ENCODE data around the gene PGP.
"Not testable (repeated sequence)": the region's sequence is repeated elsewhere in the genome, so short reads cannot be mapped to it uniquely, and the experiment has no call there.

PGP gene

DNA sequence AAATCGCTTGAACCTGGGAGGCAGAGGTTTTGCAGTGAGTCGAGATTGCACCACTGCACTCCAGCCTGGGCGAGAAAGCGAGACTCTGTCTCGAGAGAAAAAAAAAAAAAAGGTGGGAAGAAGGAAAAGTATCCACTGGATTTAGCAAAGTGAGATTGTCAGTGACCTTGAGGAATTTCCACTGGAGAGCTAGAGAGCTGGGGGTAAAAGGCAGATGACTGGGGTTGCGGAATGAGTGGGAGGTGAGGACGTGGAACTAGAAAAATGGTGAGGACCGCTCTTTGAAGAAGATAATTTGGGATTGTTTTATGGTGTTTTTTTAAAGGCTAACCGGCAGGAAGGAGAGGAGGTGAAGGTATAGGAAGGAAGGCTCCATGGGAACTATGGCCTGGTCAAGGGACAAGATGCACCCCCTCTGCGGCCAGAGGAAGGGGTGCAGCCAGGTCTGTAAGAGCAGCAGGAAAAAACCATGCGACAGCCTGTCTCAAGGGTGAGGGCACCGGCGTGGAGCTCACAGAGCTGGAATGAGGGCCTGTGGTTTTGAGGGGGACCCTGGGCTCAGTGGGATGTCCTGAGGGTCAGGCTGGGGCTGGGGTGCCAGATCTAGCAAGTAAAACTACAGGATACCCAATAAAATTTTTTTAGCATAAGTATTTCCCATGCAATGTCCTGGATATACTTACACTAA lies 10.1 kb downstream of the PGP start:
- Histone ChIP-seq H3K9ac (ENCODE audit: low read length) (no peak overlapping the region), H3K4me2 (ENCODE audit: low read length) (peak overlapping the region; percentile 85), H3K36me3 (ENCODE audit: control insufficient read depth in 1 of 2, insufficient read depth in 2 of 2, low read length in 2 of 2) (peaks cover 28 to 30% of the 10 kb centered on the region in 2 experiments), H2AFZ (ENCODE audit: insufficient read depth, low read length, poor library complexity) (peak overlapping the region; percentile 83), H4K8ac (ENCODE audit: low read depth, low read length) (peak overlapping the region; percentile 94), H3K79me1 (ENCODE audit: low read length) (peaks cover 13% of the 10 kb centered on the region), H2AK5ac (ENCODE audit: low read length) (no peak overlapping the region), H3K4ac (ENCODE audit: low read depth, low read length) (no peak overlapping the region), H4K91ac (ENCODE audit: low read depth, low read length) (peak overlapping the region; percentile 30), H2BK5ac (ENCODE audit: low read depth, low read length, poor library complexity) (no peak overlapping the region), H2BK12ac (ENCODE audit: low read length) (no peak overlapping the region), H3K9me3 (ENCODE audit: insufficient read depth, low read depth, low read length) (no peaks in the 10 kb centered on the region), H3K14ac (ENCODE audit: low read length) (peak overlapping the region; percentile 16), H2BK120ac (ENCODE audit: insufficient read depth, low read length, poor library complexity) (no peak overlapping the region), H3K23ac (ENCODE audit: low read length) (no peak overlapping the region), H3K27me3 (ENCODE audit: insufficient read depth, low read length) (peaks cover 3% of the 10 kb centered on the region), H3K4me1 (ENCODE audit: control insufficient read depth in 1 of 2, insufficient read depth in 2 of 2, low read length in 2 of 2) (peaks cover 8 to 9% of the 10 kb centered on the region in 2 experiments), H3K18ac (ENCODE audit: low read length) (peak overlapping the region; percentile 55), H3K27ac (ENCODE audit: low read depth, low read length) (no peak overlapping the region), H4K12ac (ENCODE audit: low read depth, low read length) (peak overlapping the region; percentile 91), H3K4me3 (ENCODE audit: low read depth, low read length) (no peak overlapping the region), H3K79me2 (ENCODE audit: control insufficient read depth, insufficient read depth, low read length, poor library complexity) (peaks cover 8% of the 10 kb centered on the region)
- WGBS (ENCODE audit: extremely low coverage, insufficient coverage, insufficient read length): 100% methylated on average over 3 of the region's 13 CpGs
- DNase-seq: no peak

DNA sequence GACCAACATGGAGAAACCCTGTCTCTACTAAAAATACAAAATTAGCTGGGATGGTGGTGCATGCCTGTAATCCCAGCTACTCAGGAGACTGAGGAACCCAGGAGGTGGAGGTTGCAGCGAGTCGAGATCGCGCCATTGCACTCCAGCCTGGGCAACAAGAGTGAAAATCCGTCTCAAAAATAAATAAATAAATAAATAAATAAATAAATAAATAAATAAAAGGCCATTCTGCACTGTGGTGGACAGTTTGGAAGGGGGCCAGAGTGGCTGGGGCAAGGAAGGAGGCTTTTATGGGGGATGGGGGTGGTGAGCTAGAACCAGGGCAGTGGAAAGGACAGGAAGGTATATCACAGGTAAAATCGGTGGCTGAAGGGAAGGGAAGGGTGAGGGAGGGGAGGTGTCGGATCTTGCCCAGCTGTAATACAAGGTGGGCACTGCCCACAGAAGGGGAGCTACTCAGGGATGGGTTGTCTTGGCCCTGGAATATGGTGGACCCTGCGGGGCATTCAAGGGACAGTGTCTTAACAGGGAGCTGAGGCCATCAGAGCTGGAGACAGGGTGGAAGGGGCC lies 11.4 kb downstream of the PGP start:
- H3K23ac ChIP-seq (ENCODE audit: low read length); H3K4ac ChIP-seq (ENCODE audit: low read depth, low read length); H3K27ac ChIP-seq (ENCODE audit: low read depth, low read length); H3K14ac ChIP-seq (ENCODE audit: low read length); H2AK5ac ChIP-seq (ENCODE audit: low read length); H4K8ac ChIP-seq (ENCODE audit: low read depth, low read length); H3K4me1 ChIP-seq (ENCODE audit: control insufficient read depth in 1 of 2, insufficient read depth in 2 of 2, low read length in 2 of 2); H3K27me3 ChIP-seq (ENCODE audit: insufficient read depth, low read length); H3K4me3 ChIP-seq (ENCODE audit: low read depth, low read length); H2BK12ac ChIP-seq (ENCODE audit: low read length); H3K4me2 ChIP-seq (ENCODE audit: low read length); H2AFZ ChIP-seq (ENCODE audit: insufficient read depth, low read length, poor library complexity); H2BK5ac ChIP-seq (ENCODE audit: low read depth, low read length, poor library complexity); H3K9ac ChIP-seq (ENCODE audit: low read length); H3K79me2 ChIP-seq (ENCODE audit: control insufficient read depth, insufficient read depth, low read length, poor library complexity); H2BK120ac ChIP-seq (ENCODE audit: insufficient read depth, low read length, poor library complexity); H4K91ac ChIP-seq (ENCODE audit: low read depth, low read length); H4K12ac ChIP-seq (ENCODE audit: low read depth, low read length); H3K9me3 ChIP-seq (ENCODE audit: insufficient read depth, low read depth, low read length); H3K18ac ChIP-seq (ENCODE audit: low read length); DNase-seq: not testable (repeated sequence)
- H3K36me3 ChIP-seq (ENCODE audit: control insufficient read depth in 1 of 2, insufficient read depth in 2 of 2, low read length in 2 of 2): peaks cover 15 to 17% of the 10 kb centered on the region in 2 experiments
- H3K79me1 ChIP-seq (ENCODE audit: low read length): peaks cover 13% of the 10 kb centered on the region
- no CpG with 5 or more reads among the region's 8 CpGs for WGBS (ENCODE audit: extremely low coverage, insufficient coverage, insufficient read length)

GRCh38 chr16:2200313-2200712 lies 14.3 kb downstream of the PGP start:
- Histone ChIP-seq H3K9ac (ENCODE audit: low read length) (no peak overlapping the region), H3K4me2 (ENCODE audit: low read length) (no peak overlapping the region), H2AFZ (ENCODE audit: insufficient read depth, low read length, poor library complexity) (no peak overlapping the region), H2BK12ac (ENCODE audit: low read length) (no peak overlapping the region), H4K12ac (ENCODE audit: low read depth, low read length) (no peak overlapping the region), H3K4me1 (ENCODE audit: control insufficient read depth in 1 of 2, insufficient read depth in 2 of 2, low read length in 2 of 2) (peaks cover 3% of the 10 kb centered on the region in 2 experiments), H3K27ac (ENCODE audit: low read depth, low read length) (no peak overlapping the region), H3K18ac (ENCODE audit: low read length) (no peak overlapping the region), H2BK120ac (ENCODE audit: insufficient read depth, low read length, poor library complexity) (no peak overlapping the region), H4K8ac (ENCODE audit: low read depth, low read length) (no peak overlapping the region), H2BK5ac (ENCODE audit: low read depth, low read length, poor library complexity) (no peak overlapping the region), H3K27me3 (ENCODE audit: insufficient read depth, low read length) (peaks cover 27% of the 10 kb centered on the region), H3K36me3 (ENCODE audit: control insufficient read depth in 1 of 2, insufficient read depth in 2 of 2, low read length in 2 of 2) (no peaks in the 10 kb centered on the region), H2AK5ac (ENCODE audit: low read length) (no peak overlapping the region), H3K79me2 (ENCODE audit: control insufficient read depth, insufficient read depth, low read length, poor library complexity) (peaks cover 2% of the 10 kb centered on the region), H3K4me3 (ENCODE audit: low read depth, low read length) (no peak overlapping the region), H3K9me3 (ENCODE audit: insufficient read depth, low read depth, low read length) (peaks cover 3% of the 10 kb centered on the region), H3K23ac (ENCODE audit: low read length) (no peak overlapping the region), H3K4ac (ENCODE audit: low read depth, low read length) (no peak overlapping the region), H3K14ac (ENCODE audit: low read length) (no peak overlapping the region), H3K79me1 (ENCODE audit: low read length) (peaks cover 5% of the 10 kb centered on the region), H4K91ac (ENCODE audit: low read depth, low read length) (no peak overlapping the region)
- DNase-seq: no peak
- WGBS (ENCODE audit: extremely low coverage, insufficient coverage, insufficient read length): no CpG with 5 or more reads among the region's 6 CpGs

DNA sequence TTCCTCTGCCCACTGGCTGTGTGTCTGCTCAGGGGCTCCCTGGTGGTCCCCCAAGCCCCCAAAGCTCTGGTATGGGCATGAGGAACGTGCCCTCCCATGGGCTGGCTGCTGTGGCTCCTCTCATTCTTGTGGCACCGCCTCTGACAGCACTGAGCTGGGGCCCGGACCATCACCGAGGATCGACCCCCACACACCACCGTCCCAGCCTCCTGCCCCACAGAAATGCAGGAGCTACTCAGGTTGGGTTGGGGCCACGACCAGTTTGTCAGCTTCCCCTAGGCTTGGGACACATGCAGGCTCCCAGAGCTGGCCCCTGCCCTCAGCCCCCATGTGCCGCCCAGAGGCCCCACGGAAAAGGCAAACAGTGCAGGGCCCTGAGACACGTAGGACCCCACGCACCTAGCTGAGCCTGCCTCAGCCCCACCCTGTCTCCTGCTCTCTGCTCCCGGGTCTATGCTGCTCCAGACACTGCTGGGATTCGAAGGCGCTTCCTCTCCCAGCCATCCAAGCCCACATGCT lies 15.0 kb downstream of the PGP start:
- Histone ChIP-seq H3K9ac (ENCODE audit: low read length) (no peak overlapping the region), H3K4me2 (ENCODE audit: low read length) (no peak overlapping the region), H3K27me3 (ENCODE audit: insufficient read depth, low read length) (peaks cover 30% of the 10 kb centered on the region), H4K8ac (ENCODE audit: low read depth, low read length) (no peak overlapping the region), H2BK12ac (ENCODE audit: low read length) (no peak overlapping the region), H4K12ac (ENCODE audit: low read depth, low read length) (no peak overlapping the region), H4K91ac (ENCODE audit: low read depth, low read length) (no peak overlapping the region), H3K4ac (ENCODE audit: low read depth, low read length) (no peak overlapping the region), H3K4me3 (ENCODE audit: low read depth, low read length) (no peak overlapping the region), H3K14ac (ENCODE audit: low read length) (no peak overlapping the region), H3K23ac (ENCODE audit: low read length) (no peak overlapping the region), H3K9me3 (ENCODE audit: insufficient read depth, low read depth, low read length) (peaks cover 3% of the 10 kb centered on the region), H3K18ac (ENCODE audit: low read length) (no peak overlapping the region), H2AFZ (ENCODE audit: insufficient read depth, low read length, poor library complexity) (no peak overlapping the region), H3K4me1 (ENCODE audit: control insufficient read depth in 1 of 2, insufficient read depth in 2 of 2, low read length in 2 of 2) (peaks cover 1% of the 10 kb centered on the region in 2 experiments), H3K79me1 (ENCODE audit: low read length) (peaks cover under 1% of the 10 kb centered on the region), H2BK5ac (ENCODE audit: low read depth, low read length, poor library complexity) (no peak overlapping the region), H2BK120ac (ENCODE audit: insufficient read depth, low read length, poor library complexity) (no peak overlapping the region), H3K79me2 (ENCODE audit: control insufficient read depth, insufficient read depth, low read length, poor library complexity) (no peaks in the 10 kb centered on the region), H3K27ac (ENCODE audit: low read depth, low read length) (no peak overlapping the region), H3K36me3 (ENCODE audit: control insufficient read depth in 1 of 2, insufficient read depth in 2 of 2, low read length in 2 of 2) (no peaks in the 10 kb centered on the region), H2AK5ac (ENCODE audit: low read length) (no peak overlapping the region)
- no peak for DNase-seq
- WGBS (ENCODE audit: extremely low coverage, insufficient coverage, insufficient read length): no CpG with 5 or more reads among the region's 14 CpGs

Data from trophoblast cell (in vitro differentiated cells and primary cell).